ENCODE data around the gene RUSC1. TPM values are rescaled to one million over a fixed set of nuclear protein-coding genes. Genes with fewer than 3 reads are reported as not detected.
"Not testable (repeated sequence)": the region's sequence is repeated elsewhere in the genome, so short reads cannot be mapped to it uniquely, and the experiment has no call there.

Gene RUSC1
- total and polyA plus RNA-seq, 2 of the 8 experiments (the other 6 are each of a cell fraction or from before 2014, with no cell fraction given), result 54.6 to 90.4 TPM

DNA sequence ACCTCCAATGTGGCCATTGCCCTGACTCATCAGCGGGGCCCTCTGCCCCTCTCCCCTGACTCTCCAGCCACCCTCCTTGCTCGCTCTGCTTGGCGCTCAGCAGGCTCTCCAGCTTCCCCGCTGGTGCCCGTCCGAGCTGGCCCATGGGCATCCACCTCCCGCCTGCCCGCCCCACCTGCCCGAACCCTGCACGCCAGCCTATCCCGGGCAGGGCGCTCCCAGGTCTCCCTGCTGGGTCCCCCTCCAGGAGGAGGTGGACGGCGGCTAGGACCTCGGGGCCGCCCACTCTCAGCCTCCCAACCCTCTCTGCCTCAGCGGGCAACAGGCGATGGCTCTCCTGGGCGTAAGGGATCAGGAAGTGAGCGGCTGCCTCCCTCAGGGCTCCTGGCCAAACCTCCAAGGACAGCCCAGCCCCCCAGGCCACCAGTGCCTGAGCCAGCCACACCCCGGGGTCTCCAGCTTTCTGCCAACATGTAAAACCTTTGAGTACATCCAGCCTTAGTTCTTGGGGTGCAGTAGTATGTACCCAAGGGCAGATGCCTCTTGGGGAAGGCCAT is 32.6 kb upstream of the RUSC1 start (continued):
- TF ChIP-seq JUN (IDR thresholded peaks at IDR 0.05; ENCODE audit: low read depth, low read length) (no peak), ATF3 (IDR thresholded peaks at IDR 0.05; ENCODE audit: insufficient read depth, low read depth, low read length) (no peak), TAF7 (optimal IDR thresholded peaks at IDR 0.05; ENCODE audit: borderline replicate concordance, low read depth, low read length) (no peak), RBBP5 (IDR thresholded peaks at IDR 0.05; ENCODE audit: borderline replicate concordance, low read depth, low read length) (no peak)

GRCh38 chr1:155291006-155291405 is 29.7 kb upstream of the RUSC1 start:
- Histone ChIP-seq H3K4me1 (replicated peaks in 1 of 4; ENCODE audit: control insufficient read depth in 3 of 4, insufficient read depth in 4 of 4, low read length in 3 of 4) (peaks cover 0 to 13% (median 9%) of the 10 kb centered on the region in 4 experiments; a peak in 5 of 7 replicates), H3K27me3 (replicated peaks in 1 of 4; ENCODE audit: control insufficient read depth in 3 of 4, extremely low read depth in 1 of 4, insufficient read depth in 3 of 4, low read length in 3 of 4) (peaks cover 0 to 23% (median 14%) of the 10 kb centered on the region in 4 experiments; a peak in 5 of 7 replicates)
- not testable (repeated sequence) for H3K23ac ChIP-seq (ENCODE audit: insufficient read length); H3K56ac ChIP-seq (replicated peaks; ENCODE audit: insufficient read length, low read depth, low read length); H2AK5ac ChIP-seq (ENCODE audit: low read depth, low read length); H3K18ac ChIP-seq (ENCODE audit: extremely low read depth, low read length); H3K9me3 ChIP-seq (ENCODE audit: insufficient read depth in 2 of 2, low read depth in 1 of 2, low read length in 1 of 2); H3K79me2 ChIP-seq (ENCODE audit: control insufficient read depth in 1 of 2, insufficient read depth in 2 of 2, low read length in 2 of 2); H3K23me2 ChIP-seq (ENCODE audit: low read depth, low read length); H3K36me3 ChIP-seq (ENCODE audit: control insufficient read depth in 2 of 4, insufficient read depth in 4 of 4, low read length in 3 of 4); H3K9ac ChIP-seq (replicated peaks in 1 of 4; ENCODE audit: extremely low read depth in 1 of 4, low read depth in 3 of 4, low read length in 3 of 4); H3K4me2 ChIP-seq (ENCODE audit: insufficient read depth in 1 of 2, low read depth in 2 of 2, low read length in 2 of 2); H2BK12ac ChIP-seq (ENCODE audit: low read depth, low read length); H4K91ac ChIP-seq (replicated peaks; ENCODE audit: insufficient read length, low read length); H2BK5ac ChIP-seq (ENCODE audit: low read depth, low read length); H4K5ac ChIP-seq (ENCODE audit: insufficient read length, low read depth, low read length); H2BK15ac ChIP-seq (ENCODE audit: low read length); FAIRE-seq; H3K14ac ChIP-seq (ENCODE audit: insufficient read length); H2BK20ac ChIP-seq (ENCODE audit: low read length); DNase-seq (ENCODE audit: low read depth in 1 of 2, low spot score in 2 of 2); H3K4me3 ChIP-seq (ENCODE audit: extremely low read depth in 1 of 4, insufficient read depth in 2 of 4, low read depth in 3 of 4, low read length in 4 of 4); H2AFZ ChIP-seq (ENCODE audit: low read length); H4K8ac ChIP-seq (ENCODE audit: extremely low read depth, insufficient read depth, low read length); H3K4ac ChIP-seq (replicated peaks; ENCODE audit: insufficient read length, low read depth, low read length); H4K20me1 ChIP-seq (replicated peaks in 1 of 2; ENCODE audit: control insufficient read depth in 1 of 2, insufficient read depth in 2 of 2, low read length in 2 of 2); H3K27ac ChIP-seq (ENCODE audit: low read depth, low read length); H3K79me1 ChIP-seq (ENCODE audit: low read depth, low read length); H2BK120ac ChIP-seq (replicated peaks; ENCODE audit: low read depth, low read length)
- POLR2A ChIA-PET (ENCODE audit: partially characterized antibody), result interaction anchor here (0.9 to 3.0 kb wide), 3 partner anchors 8 to 31 kb away, joined by 3 to 10 read pairs (median 9); no protein-coding TSS in a partner anchor
- CTCF ChIA-PET (ENCODE audit: partially characterized antibody), result interaction anchor here (2.7 to 6.3 kb wide), 3 partner anchors 12 to 40 kb away, joined by 22 to 37 read pairs (median 23); partner anchors contain the start of gene FDPS
- 96% methylated on average over 10 of the region's 10 CpGs; no CpG with 5 or more reads in 1 of the 2 experiments for WGBS, 2 experiments (ENCODE audit: extremely low coverage in 1 of 2, insufficient coverage in 1 of 2, insufficient read length in 1 of 2, insufficient replicate concordance in 2 of 2, low coverage in 1 of 2, low lambda C conversion rate in 2 of 2, missing lambda C conversion rate in 1 of 2)
